Ovary (tissue), 9 donors: ENCODE measurements around the gene SPATA22. TPM values are rescaled to one million over a fixed set of nuclear protein-coding genes. Genes with fewer than 3 reads are reported as not detected.

ENCODE experiments used
- DNase-seq, 5 donors: peaks; one replicate each; pipeline ENCODE4 v3.0.0-alpha.2; 2019 to 2020
- H3K27ac ChIP-seq, 2 donors: fragments of 200-600 bp; one replicate each; pipeline versions ENCODE4 v1.5.1 to v1.8.0; 2019 to 2022
- H3K27me3 ChIP-seq: fragments of 200-600 bp; one replicate; pipeline ENCODE4 v1.8.0; 2022
- H3K36me3 ChIP-seq: fragments of 200-600 bp; sonication (generic); one replicate; pipeline ENCODE4 v1.5.1; 2019
- H3K4me1 ChIP-seq: one replicate; pipeline ENCODE4 v1.8.1; 2013; ENCODE audit warnings: mild to moderate bottlenecking, moderate library complexity; ENCODE audit not compliant: insufficient read depth
- H3K4me3 ChIP-seq: fragments of 200-600 bp; sonication (generic); one replicate; pipeline ENCODE4 v1.5.1; 2017
- H3K9me3 ChIP-seq, 2 donors: fragments of 200-600 bp in 1 of 2; sonication (generic) in 1 of 2; one replicate each; pipeline versions ENCODE4 v1.5.1 to v1.8.1; 2013 to 2019; ENCODE audit warnings: mild to moderate bottlenecking in 1 of 2, moderate library complexity in 1 of 2
- CTCF ChIP-seq, 3 donors: fragments of 450-650 bp in 2 of 3; fragments of 200-600 bp in 1 of 3; IDR thresholded peaks; one replicate each; pipeline versions ENCODE4 v1.5.1 to v1.8.0; 2016 to 2022; ENCODE audit warnings: antibody characterized with exemption in 3 of 3, mild to moderate bottlenecking in 1 of 3
- EP300 ChIP-seq: sonication (generic); formaldehyde crosslinking; IDR thresholded peaks from one replicate; pipeline ENCODE4 v1.6.1; 2017; ENCODE audit warnings: antibody characterized with exemption
- POLR2A ChIP-seq: fragments of 450-650 bp; IDR thresholded peaks from one replicate; pipeline ENCODE4 v1.6.1; 2017; ENCODE audit warnings: antibody characterized with exemption, mild to moderate bottlenecking, moderate library complexity
- WGBS, 3 donors: extraction: QIAGEN DNeasy Blood & Tissue Kit in 1 of 3; methylation state at CpG; one replicate each; pipeline versions ENCODE4 v1.1.5 to v1.1.7; 2013 to 2017; 5-methylcytosine and 5-hydroxymethylcytosine counted together
- intact Hi-C, 4 donors: fragments of 100-400 bp; cut with DNase I; formaldehyde crosslinking; loops; one replicate each; pipeline versions ENCODE4 v1.11.0 to v1.15.1; 2022 to 2023
- polyA plus RNA-seq, 2 donors: library from polyadenylated mRNA; stranded (reverse); fragments of 200-250 nt in 1 of 2; fragments of 350-450 nt in 1 of 2; fragmentation: Illumina TruSeq in 1 of 2; extraction: RNeasy Lipid Tissue Mini Kit (QIAGEN cat#74804) in 1 of 2; gene quantifications; one replicate each; pipeline ENCODE4 v1.2.3, GENCODE V29; 2013 to 2014
- total RNA-seq, 7 donors: library from RNA; depleted of rRNA in 2 of 7; stranded (reverse); fragments of >200 nt in 2 of 7; fragmentation: NEBNext Ultra II Directional in 3 of 7; extraction: Animal tissue kit (Norgen Biotek cat#: 25700) in 3 of 7; gene quantifications; one replicate each; pipeline versions ENCODE4 v1.1.0 to v1.2.4, GENCODE V29; 2016 to 2023
- donor health status: DM: no; HTN: no; CAD: no; lungs with moderate emphysema.
- donor health status: DM: no; HTN: no; CAD: no.
- donor health status: Bipolar disorder and iron deficiency.
- donor health status: DM: yes; HTN: yes; CAD: no.
- donor health status: DM: no; HTN: no; CAD: no.
- donor health status: DM: yes; HTN: yes; CAD: no.

Gene SPATA22
- total and polyA plus RNA-seq, 9 donors, result 0.30 to 0.89 (median 0.40) TPM; not detected in 6

DNA sequence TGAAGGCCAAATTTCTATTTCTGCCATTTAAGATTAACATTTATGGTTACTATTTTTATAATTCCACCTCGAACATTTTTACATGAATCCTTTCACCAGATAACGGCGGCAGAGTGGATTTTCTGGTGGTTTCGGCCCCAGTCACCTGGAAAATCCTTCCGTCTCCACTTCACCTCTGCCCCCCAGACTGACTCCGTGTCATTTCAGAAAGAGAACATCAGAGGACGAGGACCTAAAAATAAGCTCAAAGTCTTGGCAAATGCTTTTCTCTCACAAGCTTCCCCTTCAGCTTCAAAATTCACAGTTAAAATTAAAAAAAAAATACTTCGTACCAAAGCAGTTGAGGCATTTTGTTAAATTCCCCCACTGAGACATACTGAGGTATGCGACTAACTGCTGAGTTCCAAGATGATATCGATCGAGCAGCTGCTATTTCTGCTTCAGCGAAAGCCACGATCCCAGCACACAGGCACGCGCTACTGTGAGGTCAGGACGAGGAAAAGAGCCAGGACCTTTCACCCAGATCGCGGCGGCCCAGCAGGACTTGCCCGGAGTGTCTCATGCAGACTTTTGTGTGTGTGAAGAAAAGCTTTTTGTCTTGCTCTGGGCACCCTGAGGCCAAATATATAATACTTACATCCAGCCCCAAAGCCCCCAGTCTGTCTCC is 41.0 kb upstream of the SPATA22 start:
- TF ChIP-seq CTCF (IDR thresholded peaks at IDR 0.05) (no peak), POLR2A (no peak), EP300 (no peak)
- Histone ChIP-seq H3K36me3 (no peaks in the 10 kb centered on the region), H3K4me1 (peaks cover 3% of the 10 kb centered on the region), H3K27me3 (no peaks in the 10 kb centered on the region), H3K27ac (peak overlapping the region in 1 of 2 donors; percentile 49), H3K9me3 (no peaks in the 10 kb centered on the region), H3K4me3 (no peak overlapping the region)
- WGBS, 3 donors, result 20 to 29% (median 21%) methylated on average over 20 of the region's 20 CpGs
- intact Hi-C loops, result no loop called here
- peak; percentile 62 to 81 (median 75) for DNase-seq

- Histone ChIP-seq H3K9me3 (no peaks in the 10 kb centered on the region), H3K27me3 (no peaks in the 10 kb centered on the region), H3K36me3 (no peaks in the 10 kb centered on the region), H3K27ac (peak overlapping the region in 1 of 2 donors; percentile 49), H3K4me3 (no peak overlapping the region), H3K4me1 (peaks cover 3% of the 10 kb centered on the region)
- TF ChIP-seq CTCF (IDR thresholded peaks at IDR 0.05) (no peak), POLR2A (no peak), EP300 (no peak)
- intact Hi-C loops, result no loop called here
- WGBS, 3 donors, result 63 to 74% (median 69%) methylated on average over 8 of the region's 8 CpGs
- DNase-seq, result no peak
These were observed 40.4 kb upstream of the SPATA22 start for GRCh38 chr17:3511852-3512504.

DNA sequence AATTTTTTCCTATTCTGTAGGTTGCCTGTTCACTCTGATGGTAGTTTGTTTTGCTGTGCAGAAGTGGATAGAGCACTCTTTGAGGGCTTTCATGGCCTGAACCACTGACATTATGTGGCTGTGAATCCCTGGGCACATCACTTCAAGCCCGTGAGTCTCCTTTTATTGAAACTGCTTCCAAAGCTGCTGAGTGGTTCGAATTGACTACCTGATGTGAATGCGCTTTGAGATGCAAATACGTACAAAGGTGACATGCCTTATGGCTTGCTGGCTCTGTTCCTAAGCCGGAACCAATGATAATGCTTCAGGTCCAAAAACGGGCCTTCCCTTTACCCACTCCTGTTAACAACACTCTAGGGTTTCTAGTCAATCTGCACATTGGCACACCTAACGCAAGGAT is 38.5 kb upstream of the SPATA22 start:
- Histone ChIP-seq H3K27ac (no peak overlapping the region), H3K9me3 (no peaks in the 10 kb centered on the region), H3K4me3 (no peak overlapping the region), H3K36me3 (no peaks in the 10 kb centered on the region), H3K27me3 (no peaks in the 10 kb centered on the region), H3K4me1 (peaks cover 3% of the 10 kb centered on the region)
- intact Hi-C loops, result no loop called here
- DNase-seq, result no peak
- 66% methylated on average over 7 of the region's 7 CpGs for WGBS, 3 donors
- TF ChIP-seq EP300 (no peak), POLR2A (no peak), CTCF (IDR thresholded peaks at IDR 0.05) (no peak)

DNA sequence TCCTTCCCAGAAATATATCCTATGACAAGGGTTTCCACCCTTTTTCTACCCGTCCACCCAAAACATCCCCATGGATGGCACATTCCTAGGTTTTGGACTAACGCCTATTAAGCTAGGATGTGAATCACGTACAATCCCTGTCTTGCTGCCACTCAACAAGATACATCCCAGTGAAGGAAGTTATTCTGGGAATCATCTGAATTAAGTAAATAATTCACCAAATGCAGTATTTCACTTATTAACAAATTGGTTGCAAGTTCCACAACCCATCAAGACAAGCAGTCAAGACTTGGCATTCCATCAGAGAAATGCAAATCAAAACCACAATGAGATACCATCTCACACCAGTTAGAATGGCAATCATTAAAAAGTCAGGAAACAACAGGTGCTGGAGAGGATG is 36.2 kb upstream of the SPATA22 start:
- H3K27ac ChIP-seq, result no peak overlapping the region
- H3K4me1 ChIP-seq, result no peaks in the 10 kb centered on the region
- no peaks in the 10 kb centered on the region for H3K9me3 ChIP-seq
- H3K4me3 ChIP-seq, result no peak overlapping the region
- H3K27me3 ChIP-seq, result no peaks in the 10 kb centered on the region
- no peak for DNase-seq
- no peaks in the 10 kb centered on the region for H3K36me3 ChIP-seq
- intact Hi-C loops, result no loop called here
- WGBS, 3 donors, result 79 to 83% (median 82%) methylated on average over 3 of the region's 3 CpGs
- TF ChIP-seq EP300 (no peak), CTCF (IDR thresholded peaks at IDR 0.05) (no peak), POLR2A (no peak)
